HL-60 (cell line): ENCODE results near the gene SEC24D.

Experiments
- GABPA ChIP-seq: IDR thresholded peaks from 2 replicates; pipeline ENCODE4 v1.6.1; 2012; ENCODE audit warnings: low read depth
- POLR2AphosphoS5 ChIP-seq: IDR thresholded peaks from 2 replicates; pipeline ENCODE4 v1.6.1; 2012; ENCODE audit warnings: low read depth
- TF ChIP-seq, protein P1 (sequence below): IDR thresholded peaks from one replicate; pipeline ENCODE4 v1.5.1; 2011; ENCODE audit warnings: low read length, control low read depth, inconsistent platforms; ENCODE audit not compliant: insufficient read depth
- TF ChIP-seq, protein P2 (sequence below): IDR thresholded peaks from 2 replicates; pipeline ENCODE4 v1.6.1; 2012; ENCODE audit warnings: low read depth; ENCODE audit not compliant: insufficient replicate concordance

- TF ChIP-seq POLR2AphosphoS5 (no peak), GABPA (no peak)
- TF ChIP-seq, protein P1, sequence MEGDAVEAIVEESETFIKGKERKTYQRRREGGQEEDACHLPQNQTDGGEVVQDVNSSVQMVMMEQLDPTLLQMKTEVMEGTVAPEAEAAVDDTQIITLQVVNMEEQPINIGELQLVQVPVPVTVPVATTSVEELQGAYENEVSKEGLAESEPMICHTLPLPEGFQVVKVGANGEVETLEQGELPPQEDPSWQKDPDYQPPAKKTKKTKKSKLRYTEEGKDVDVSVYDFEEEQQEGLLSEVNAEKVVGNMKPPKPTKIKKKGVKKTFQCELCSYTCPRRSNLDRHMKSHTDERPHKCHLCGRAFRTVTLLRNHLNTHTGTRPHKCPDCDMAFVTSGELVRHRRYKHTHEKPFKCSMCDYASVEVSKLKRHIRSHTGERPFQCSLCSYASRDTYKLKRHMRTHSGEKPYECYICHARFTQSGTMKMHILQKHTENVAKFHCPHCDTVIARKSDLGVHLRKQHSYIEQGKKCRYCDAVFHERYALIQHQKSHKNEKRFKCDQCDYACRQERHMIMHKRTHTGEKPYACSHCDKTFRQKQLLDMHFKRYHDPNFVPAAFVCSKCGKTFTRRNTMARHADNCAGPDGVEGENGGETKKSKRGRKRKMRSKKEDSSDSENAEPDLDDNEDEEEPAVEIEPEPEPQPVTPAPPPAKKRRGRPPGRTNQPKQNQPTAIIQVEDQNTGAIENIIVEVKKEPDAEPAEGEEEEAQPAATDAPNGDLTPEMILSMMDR: no peak
- TF ChIP-seq, protein P2, sequence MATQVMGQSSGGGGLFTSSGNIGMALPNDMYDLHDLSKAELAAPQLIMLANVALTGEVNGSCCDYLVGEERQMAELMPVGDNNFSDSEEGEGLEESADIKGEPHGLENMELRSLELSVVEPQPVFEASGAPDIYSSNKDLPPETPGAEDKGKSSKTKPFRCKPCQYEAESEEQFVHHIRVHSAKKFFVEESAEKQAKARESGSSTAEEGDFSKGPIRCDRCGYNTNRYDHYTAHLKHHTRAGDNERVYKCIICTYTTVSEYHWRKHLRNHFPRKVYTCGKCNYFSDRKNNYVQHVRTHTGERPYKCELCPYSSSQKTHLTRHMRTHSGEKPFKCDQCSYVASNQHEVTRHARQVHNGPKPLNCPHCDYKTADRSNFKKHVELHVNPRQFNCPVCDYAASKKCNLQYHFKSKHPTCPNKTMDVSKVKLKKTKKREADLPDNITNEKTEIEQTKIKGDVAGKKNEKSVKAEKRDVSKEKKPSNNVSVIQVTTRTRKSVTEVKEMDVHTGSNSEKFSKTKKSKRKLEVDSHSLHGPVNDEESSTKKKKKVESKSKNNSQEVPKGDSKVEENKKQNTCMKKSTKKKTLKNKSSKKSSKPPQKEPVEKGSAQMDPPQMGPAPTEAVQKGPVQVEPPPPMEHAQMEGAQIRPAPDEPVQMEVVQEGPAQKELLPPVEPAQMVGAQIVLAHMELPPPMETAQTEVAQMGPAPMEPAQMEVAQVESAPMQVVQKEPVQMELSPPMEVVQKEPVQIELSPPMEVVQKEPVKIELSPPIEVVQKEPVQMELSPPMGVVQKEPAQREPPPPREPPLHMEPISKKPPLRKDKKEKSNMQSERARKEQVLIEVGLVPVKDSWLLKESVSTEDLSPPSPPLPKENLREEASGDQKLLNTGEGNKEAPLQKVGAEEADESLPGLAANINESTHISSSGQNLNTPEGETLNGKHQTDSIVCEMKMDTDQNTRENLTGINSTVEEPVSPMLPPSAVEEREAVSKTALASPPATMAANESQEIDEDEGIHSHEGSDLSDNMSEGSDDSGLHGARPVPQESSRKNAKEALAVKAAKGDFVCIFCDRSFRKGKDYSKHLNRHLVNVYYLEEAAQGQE: no peak
Observed at GRCh38 chr4:118767109-118767508, 68.8 kb downstream of the SEC24D start.
